Peyer's patch (tissue), 4 donors: ENCODE results near the gene SERINC5. TPM values are rescaled to one million over a fixed set of nuclear protein-coding genes. Genes with fewer than 3 reads are reported as not detected.

ENCODE experiments used
- DNase-seq, 3 donors: peaks; one replicate each; pipeline ENCODE4 v3.0.0-alpha.2; 2017 to 2019
- H3K27ac ChIP-seq, 4 donors: fragments of 200-600 bp; sonication (generic); one replicate each; pipeline ENCODE4 v1.5.1; 2016 to 2019
- H3K27me3 ChIP-seq, 2 donors: fragments of 200-600 bp; sonication (generic); one replicate each; pipeline ENCODE4 v1.5.1; 2019
- H3K36me3 ChIP-seq, 3 donors: fragments of 200-600 bp; sonication (generic); one replicate each; pipeline ENCODE4 v1.5.1; 2016 to 2019
- H3K4me1 ChIP-seq, 4 donors: fragments of 200-600 bp; sonication (generic); one replicate each; pipeline ENCODE4 v1.5.1; 2016 to 2019
- H3K4me3 ChIP-seq, 4 donors: fragments of 200-600 bp; sonication (generic); 1 replicate in 3 of 4; 2 replicates in 1 of 4; pipeline ENCODE4 v1.5.1; 2016 to 2019; ENCODE audit warnings: mild to moderate bottlenecking in 1 of 4
- H3K9me3 ChIP-seq, 4 donors: fragments of 200-600 bp; sonication (generic); one replicate each; pipeline ENCODE4 v1.5.1; 2016 to 2019; ENCODE audit warnings: mild to moderate bottlenecking in 1 of 4
- CTCF ChIP-seq, 6 experiments: fragments of 450-650 bp in 4 of 6; fragments of 200-600 bp in 2 of 6; sonication (generic) in 1 of 6; IDR thresholded peaks; one replicate each; pipeline ENCODE4 v1.5.1; 2017 to 2019; ENCODE audit warnings: antibody characterized with exemption in 6 of 6, mild to moderate bottlenecking in 3 of 6, moderate library complexity in 1 of 6
- POLR2A ChIP-seq, 2 donors: fragments of 450-650 bp; IDR thresholded peaks; one replicate each; pipeline ENCODE4 v1.5.1; 2017; ENCODE audit warnings: antibody characterized with exemption in 2 of 2, mild to moderate bottlenecking in 2 of 2, moderate library complexity in 2 of 2
- total RNA-seq, 4 donors: library from RNA; depleted of rRNA; stranded (reverse); fragments of >200 nt; gene quantifications; one replicate each; pipeline ENCODE4 v1.1.0, GENCODE V29; 2016

The SERINC5 gene
- total RNA-seq, 4 donors from 2014 or later, result 22.3 to 40.9 (median 30.3) TPM

- no peak for DNase-seq
- Histone ChIP-seq H3K4me1 (peaks cover 0 to 18% (median 0%) of the 10 kb centered on the region in 4 donors), H3K27me3 (no peaks in the 10 kb centered on the region), H3K4me3 (peak overlapping the region in 1 of 4 donors; percentile 13), H3K36me3 (no peaks in the 10 kb centered on the region), H3K9me3 (no peaks in the 10 kb centered on the region), H3K27ac (peak overlapping the region in 1 of 4 donors; percentile 47)
- no peak for TF ChIP-seq POLR2A (IDR thresholded peaks at IDR 0.05)
Observed at GRCh38 chr5:80216753-80217596, 38.9 kb downstream of the SERINC5 start.

- H3K4me3 ChIP-seq, result peak overlapping the region in 1 of 4 donors; percentile 13
- H3K36me3 ChIP-seq, result no peaks in the 10 kb centered on the region
- H3K27me3 ChIP-seq, result no peaks in the 10 kb centered on the region
- H3K4me1 ChIP-seq, result peaks cover 0 to 25% (median 0%) of the 10 kb centered on the region in 4 donors
- no peaks in the 10 kb centered on the region for H3K9me3 ChIP-seq
- no peak for TF ChIP-seq POLR2A (IDR thresholded peaks at IDR 0.05)
- TF ChIP-seq CTCF (IDR thresholded peaks at IDR 0.05), result no peak
- peak overlapping the region in 1 of 4 donors; percentile 47 for H3K27ac ChIP-seq
- DNase-seq, result no peak
Observed at GRCh38 chr5:80216096-80216495, 39.8 kb downstream of the SERINC5 start.

- H3K36me3 ChIP-seq, result no peaks in the 10 kb centered on the region
- H3K4me3 ChIP-seq, result no peak overlapping the region
- H3K4me1 ChIP-seq, result peaks cover 0 to 25% (median 0%) of the 10 kb centered on the region in 4 donors
- H3K9me3 ChIP-seq, result no peaks in the 10 kb centered on the region
- H3K27me3 ChIP-seq, result no peaks in the 10 kb centered on the region
- no peak for DNase-seq
- H3K27ac ChIP-seq, result peak overlapping the region in 1 of 4 donors; percentile 47
- TF ChIP-seq CTCF (IDR thresholded peaks at IDR 0.05) (no peak), POLR2A (IDR thresholded peaks at IDR 0.05) (no peak)
Observed at GRCh38 chr5:80215523-80215922, 40.3 kb downstream of the SERINC5 start.

GRCh38 chr5:80213466-80213865 is 42.4 kb downstream of the SERINC5 start:
- Histone ChIP-seq H3K27me3 (no peaks in the 10 kb centered on the region), H3K27ac (no peak overlapping the region), H3K36me3 (no peaks in the 10 kb centered on the region), H3K4me1 (peaks cover 0 to 19% (median 0%) of the 10 kb centered on the region in 4 donors), H3K4me3 (no peak overlapping the region), H3K9me3 (no peaks in the 10 kb centered on the region)
- TF ChIP-seq CTCF (IDR thresholded peaks at IDR 0.05) (no peak), POLR2A (IDR thresholded peaks at IDR 0.05) (no peak)
- no peak for DNase-seq

GRCh38 chr5:80212171-80212667 is 43.6 kb downstream of the SERINC5 start:
- no peak overlapping the region for H3K4me3 ChIP-seq
- no peaks in the 10 kb centered on the region for H3K36me3 ChIP-seq
- no peak overlapping the region for H3K27ac ChIP-seq
- H3K4me1 ChIP-seq, result peaks cover 0 to 15% (median 0%) of the 10 kb centered on the region in 4 donors
- no peaks in the 10 kb centered on the region for H3K27me3 ChIP-seq
- no peaks in the 10 kb centered on the region for H3K9me3 ChIP-seq
- no peak for DNase-seq
- TF ChIP-seq POLR2A (IDR thresholded peaks at IDR 0.05) (no peak), CTCF (IDR thresholded peaks at IDR 0.05) (no peak)

- peaks cover 0 to 14% (median 0%) of the 10 kb centered on the region in 4 donors for H3K4me1 ChIP-seq
- no peak for DNase-seq
Observed at GRCh38 chr5:80211327-80211726, 44.5 kb downstream of the SERINC5 start.

More at GRCh38 chr5:80211327-80211726, 44.5 kb downstream of the SERINC5 start:
- TF ChIP-seq CTCF (IDR thresholded peaks at IDR 0.05), result no peak
- TF ChIP-seq POLR2A (IDR thresholded peaks at IDR 0.05), result no peak
- no peaks in the 10 kb centered on the region for H3K9me3 ChIP-seq
- no peaks in the 10 kb centered on the region for H3K27me3 ChIP-seq
- no peak overlapping the region for H3K27ac ChIP-seq
- H3K4me3 ChIP-seq, result no peak overlapping the region
- no peaks in the 10 kb centered on the region for H3K36me3 ChIP-seq
